Stomach (tissue), 9 donors: ENCODE results near the gene GREB1L. TPM values are rescaled to one million over a fixed set of nuclear protein-coding genes. Genes with fewer than 3 reads are reported as not detected.

Experiments
- DNase-seq, 2 donors: peaks; one replicate each; pipeline versions ENCODE4 v3.0.0 to v3.0.0-alpha.2; 2013 to 2019
- H3K27ac ChIP-seq, 5 donors: fragments of 200-600 bp in 4 of 5; sonication (generic) in 4 of 5; one replicate each; pipeline ENCODE4 v1.5.1; 2013 to 2019; ENCODE audit warnings: mild to moderate bottlenecking in 1 of 5, moderate library complexity in 1 of 5
- H3K27me3 ChIP-seq, 3 donors: fragments of 200-600 bp; sonication (generic); one replicate each; pipeline ENCODE4 v1.5.1; 2017 to 2019; ENCODE audit warnings: mixed run types in 1 of 3
- H3K36me3 ChIP-seq, 4 donors: fragments of 200-600 bp; sonication (generic); 1 replicate in 3 of 4; 2 replicates in 1 of 4; pipeline ENCODE4 v1.5.1; 2016 to 2019
- H3K4me1 ChIP-seq, 4 donors: fragments of 200-600 bp; sonication (generic); one replicate each; pipeline ENCODE4 v1.5.1; 2016 to 2019
- H3K4me3 ChIP-seq, 4 donors: fragments of 200-600 bp; sonication (generic) in 3 of 4; one replicate each; pipeline ENCODE4 v1.5.1; 2016 to 2019; ENCODE audit warnings: mild to moderate bottlenecking in 1 of 4
- H3K9me3 ChIP-seq, 4 donors: fragments of 200-600 bp; sonication (generic); one replicate each; pipeline ENCODE4 v1.5.1; 2016 to 2019
- CTCF ChIP-seq, 7 experiments: fragments of 450-650 bp in 4 of 7; fragments of 200-600 bp in 3 of 7; sonication (generic) in 3 of 7; IDR thresholded peaks; one replicate each; pipeline ENCODE4 v1.5.1; 2016 to 2019; ENCODE audit warnings: antibody characterized with exemption in 7 of 7, control low read depth in 2 of 7, mild to moderate bottlenecking in 1 of 7
- EP300 ChIP-seq: sonication (generic); formaldehyde crosslinking; IDR thresholded peaks from one replicate; pipeline ENCODE4 v1.6.1; 2017; ENCODE audit warnings: antibody characterized with exemption
- POLR2A ChIP-seq, 4 donors: fragments of 450-650 bp; IDR thresholded peaks; one replicate each; pipeline ENCODE4 v1.6.1; 2016; ENCODE audit warnings: antibody characterized with exemption in 4 of 4, control low read depth in 2 of 4, mild to moderate bottlenecking in 1 of 4, moderate library complexity in 1 of 4
- POLR2AphosphoS5 ChIP-seq, 3 donors: sonication (generic); formaldehyde crosslinking; IDR thresholded peaks; one replicate each; pipeline ENCODE4 v1.6.1; 2016; ENCODE audit warnings: antibody characterized with exemption in 3 of 3
- WGBS, 5 donors: extraction: QIAGEN DNeasy Blood & Tissue Kit in 3 of 5; methylation state at CpG; one replicate each; pipeline versions ENCODE4 v1.1.5 to v1.1.7; 2013 to 2018; 5-methylcytosine and 5-hydroxymethylcytosine counted together
- intact Hi-C: fragments of 100-400 bp; cut with DNase I; formaldehyde crosslinking; loops from one replicate; pipeline ENCODE4 v1.15.1; 2023; ENCODE audit warnings: low total_unique reads
- polyA plus RNA-seq, 3 donors: library from polyadenylated mRNA; stranded (reverse); fragments of 200-250 nt; gene quantifications; one replicate each; pipeline ENCODE4 v1.2.3, GENCODE V29; 2013
- total RNA-seq, 5 donors: library from RNA; depleted of rRNA; stranded (reverse); fragments of >200 nt; gene quantifications; one replicate each; pipeline versions ENCODE4 v1.1.0 to v1.2.3, GENCODE V29; 2014 to 2016
- donor health status: healthy with polysubstance abuse.
- donor health status: Bipolar disorder and iron deficiency.
- donor health status: healthy.

The GREB1L gene
- total and polyA plus RNA-seq, 8 donors = 0.15 to 77.6 (median 0.45) TPM; not detected in 1

- 93 to 99% (median 97%) methylated on average over 2 of the region's 2 CpGs for WGBS, 5 donors
- no peak for DNase-seq
Measured at GRCh38 chr18:21513292-21513691, 271.3 kb downstream of the GREB1L start.

GRCh38 chr18:21513741-21514140 is 271.7 kb downstream of the GREB1L start:
- TF ChIP-seq CTCF (IDR thresholded peaks at IDR 0.05) (no peak), POLR2A (IDR thresholded peaks at IDR 0.05) (no peak), POLR2AphosphoS5 (IDR thresholded peaks at IDR 0.05) (no peak), EP300 (no peak)
- no peak overlapping the region for H3K27ac ChIP-seq
- DNase-seq = no peak
- 91 to 98% (median 95%) methylated on average over 5 of the region's 5 CpGs for WGBS, 5 donors
- intact Hi-C loops = loop anchor here (10.0 kb wide), 1 partner anchor 71 kb away; no protein-coding TSS in a partner anchor
- H3K9me3 ChIP-seq = no peaks in the 10 kb centered on the region
- H3K4me1 ChIP-seq = no peaks in the 10 kb centered on the region
- H3K36me3 ChIP-seq = peaks cover 0 to 32% (median 11%) of the 10 kb centered on the region in 4 donors
- H3K27me3 ChIP-seq = no peaks in the 10 kb centered on the region
- no peak overlapping the region for H3K4me3 ChIP-seq

More at GRCh38 chr18:21513292-21513691, 271.3 kb downstream of the GREB1L start:
- Histone ChIP-seq H3K4me1 (no peaks in the 10 kb centered on the region), H3K36me3 (peaks cover 0 to 30% (median 11%) of the 10 kb centered on the region in 4 donors), H3K27me3 (no peaks in the 10 kb centered on the region), H3K9me3 (no peaks in the 10 kb centered on the region), H3K27ac (no peak overlapping the region), H3K4me3 (no peak overlapping the region)
- intact Hi-C loops = loop anchor here (10.0 kb wide), 1 partner anchor 72 kb away; no protein-coding TSS in a partner anchor
- TF ChIP-seq POLR2AphosphoS5 (IDR thresholded peaks at IDR 0.05) (no peak), EP300 (no peak), CTCF (IDR thresholded peaks at IDR 0.05) (no peak), POLR2A (IDR thresholded peaks at IDR 0.05) (no peak)

- WGBS, 5 donors = 90 to 95% (median 94%) methylated on average over 6 of the region's 6 CpGs
- Histone ChIP-seq H3K9me3 (no peaks in the 10 kb centered on the region), H3K27me3 (no peaks in the 10 kb centered on the region), H3K36me3 (peaks cover 0 to 54% (median 39%) of the 10 kb centered on the region in 4 donors), H3K27ac (no peak overlapping the region), H3K4me1 (no peaks in the 10 kb centered on the region), H3K4me3 (no peak overlapping the region)
- TF ChIP-seq CTCF (IDR thresholded peaks at IDR 0.05) (no peak), POLR2A (IDR thresholded peaks at IDR 0.05) (no peak)
- DNase-seq = no peak
- intact Hi-C loops = no loop called here
Measured at GRCh38 chr18:21522530-21522929, 280.5 kb downstream of the GREB1L start.

GRCh38 chr18:21525916-21526315 is 283.9 kb downstream of the GREB1L start:
- no peak for DNase-seq
- Histone ChIP-seq H3K27me3 (no peaks in the 10 kb centered on the region), H3K4me3 (no peak overlapping the region), H3K36me3 (peaks cover 5 to 64% (median 59%) of the 10 kb centered on the region in 4 donors), H3K9me3 (no peaks in the 10 kb centered on the region), H3K4me1 (no peaks in the 10 kb centered on the region), H3K27ac (no peak overlapping the region)
- intact Hi-C loops = no loop called here
- WGBS, 5 donors = 80 to 83% (median 83%) methylated on average over 2 of the region's 2 CpGs
- TF ChIP-seq CTCF (IDR thresholded peaks at IDR 0.05) (no peak), EP300 (no peak), POLR2A (IDR thresholded peaks at IDR 0.05) (no peak), POLR2AphosphoS5 (IDR thresholded peaks at IDR 0.05) (no peak)
